TTC549 (cell line): ENCODE data around the gene ST3GAL4.
"Not testable (repeated sequence)": the region's sequence is repeated elsewhere in the genome, so short reads cannot be mapped to it uniquely, and the experiment has no call there.

Experiments
- FAIRE-seq: peaks from 2 replicates; lab custom pipeline; 2012; peaks lifted over from hg19 to GRCh38; lab: Jason Lieb, UNC

The ST3GAL4 gene

GRCh38 chr11:126390272-126390867, 34.9 kb downstream of the ST3GAL4 start:
- FAIRE-seq, result no peak

GRCh38 chr11:126391286-126391954, 35.9 kb downstream of the ST3GAL4 start:
- FAIRE-seq, result no peak

GRCh38 chr11:126391970-126392632, 36.6 kb downstream of the ST3GAL4 start:
- FAIRE-seq, result no peak

- no peak for FAIRE-seq
Observed at GRCh38 chr11:126392633-126393013, 37.1 kb downstream of the ST3GAL4 start.

GRCh38 chr11:126393143-126393542, 37.7 kb downstream of the ST3GAL4 start:
- no peak for FAIRE-seq

GRCh38 chr11:126394036-126394435, 38.5 kb downstream of the ST3GAL4 start:
- no peak for FAIRE-seq

- FAIRE-seq, result not testable (repeated sequence)
Observed at GRCh38 chr11:126394634-126395072, 39.2 kb downstream of the ST3GAL4 start.

- FAIRE-seq, result not testable (repeated sequence)
Observed at GRCh38 chr11:126395784-126396183, 40.3 kb downstream of the ST3GAL4 start.

- not testable (repeated sequence) for FAIRE-seq
Observed at GRCh38 chr11:126396266-126396665, 40.8 kb downstream of the ST3GAL4 start.

- FAIRE-seq, result no peak
Observed at GRCh38 chr11:126396965-126397364, 41.5 kb downstream of the ST3GAL4 start.

- no peak for FAIRE-seq
Observed at GRCh38 chr11:126398296-126398695, 42.8 kb downstream of the ST3GAL4 start.

GRCh38 chr11:126398721-126399120, 43.2 kb downstream of the ST3GAL4 start:
- FAIRE-seq, result no peak

- no peak for FAIRE-seq
Observed at GRCh38 chr11:126400019-126400418, 44.5 kb downstream of the ST3GAL4 start.

GRCh38 chr11:126400479-126400878, 45.0 kb downstream of the ST3GAL4 start:
- FAIRE-seq, result no peak

- FAIRE-seq, result no peak
Observed at GRCh38 chr11:126403022-126403581, 47.6 kb downstream of the ST3GAL4 start.

GRCh38 chr11:126403658-126404057, 48.2 kb downstream of the ST3GAL4 start:
- no peak for FAIRE-seq

GRCh38 chr11:126404367-126404766, 48.9 kb downstream of the ST3GAL4 start:
- no peak for FAIRE-seq

GRCh38 chr11:126405374-126405773, 49.9 kb downstream of the ST3GAL4 start:
- FAIRE-seq, result no peak

GRCh38 chr11:126405906-126406305, 50.4 kb downstream of the ST3GAL4 start:
- FAIRE-seq, result no peak

- FAIRE-seq, result no peak
Observed at GRCh38 chr11:126406368-126406767, 50.9 kb downstream of the ST3GAL4 start.

GRCh38 chr11:126407101-126407521, 51.6 kb downstream of the ST3GAL4 start:
- FAIRE-seq, result no peak

GRCh38 chr11:126407682-126408288, 52.3 kb downstream of the ST3GAL4 start:
- no peak for FAIRE-seq

- FAIRE-seq, result no peak
Observed at GRCh38 chr11:126408496-126408895, 53.0 kb downstream of the ST3GAL4 start.
